Loucy (cell line): ENCODE results near the gene CAGE1.

Experiments
- EZH2phosphoT487 ChIP-seq: fragments of 200-600 bp; IDR thresholded peaks from 2 replicates; pipeline ENCODE4 v1.6.1; 2018; ENCODE audit warnings: antibody characterized with exemption, mild to moderate bottlenecking, moderate library complexity, borderline replicate concordance
- TF ChIP-seq, protein P1 (sequence below): fragments of 200-600 bp; sonication (generic); conservative IDR thresholded peaks from 2 replicates; pipeline ENCODE4 v1.5.1; 2014; ENCODE audit warnings: mild to moderate bottlenecking, antibody characterized with exemption, low read length

- TF ChIP-seq, protein P1, sequence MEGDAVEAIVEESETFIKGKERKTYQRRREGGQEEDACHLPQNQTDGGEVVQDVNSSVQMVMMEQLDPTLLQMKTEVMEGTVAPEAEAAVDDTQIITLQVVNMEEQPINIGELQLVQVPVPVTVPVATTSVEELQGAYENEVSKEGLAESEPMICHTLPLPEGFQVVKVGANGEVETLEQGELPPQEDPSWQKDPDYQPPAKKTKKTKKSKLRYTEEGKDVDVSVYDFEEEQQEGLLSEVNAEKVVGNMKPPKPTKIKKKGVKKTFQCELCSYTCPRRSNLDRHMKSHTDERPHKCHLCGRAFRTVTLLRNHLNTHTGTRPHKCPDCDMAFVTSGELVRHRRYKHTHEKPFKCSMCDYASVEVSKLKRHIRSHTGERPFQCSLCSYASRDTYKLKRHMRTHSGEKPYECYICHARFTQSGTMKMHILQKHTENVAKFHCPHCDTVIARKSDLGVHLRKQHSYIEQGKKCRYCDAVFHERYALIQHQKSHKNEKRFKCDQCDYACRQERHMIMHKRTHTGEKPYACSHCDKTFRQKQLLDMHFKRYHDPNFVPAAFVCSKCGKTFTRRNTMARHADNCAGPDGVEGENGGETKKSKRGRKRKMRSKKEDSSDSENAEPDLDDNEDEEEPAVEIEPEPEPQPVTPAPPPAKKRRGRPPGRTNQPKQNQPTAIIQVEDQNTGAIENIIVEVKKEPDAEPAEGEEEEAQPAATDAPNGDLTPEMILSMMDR = no peak
- no peak for TF ChIP-seq EZH2phosphoT487
These were observed 37.1 kb upstream of the CAGE1 start for GRCh38 chr6:7426447-7427169.
